Thyroid gland (tissue), 4 donors: ENCODE data around the gene TMEM18.

Experiments used
- POLR2A ChIP-seq, 2 donors: fragments of 450-650 bp; IDR thresholded peaks; one replicate each; pipeline ENCODE4 v1.6.1; 2017; ENCODE audit warnings: antibody characterized with exemption in 2 of 2, mild to moderate bottlenecking in 2 of 2, moderate library complexity in 1 of 2
- TF ChIP-seq, protein P1 (sequence below), 6 experiments: fragments of 200-600 bp in 3 of 6; fragments of 450-650 bp in 3 of 6; sonication (generic) in 3 of 6; IDR thresholded peaks; one replicate each; pipeline ENCODE4 v1.5.1; 2016 to 2019; ENCODE audit warnings: antibody characterized with exemption in 6 of 6, mild to moderate bottlenecking in 2 of 6, inconsistent platforms in 1 of 6, moderate library complexity in 1 of 6

DNA sequence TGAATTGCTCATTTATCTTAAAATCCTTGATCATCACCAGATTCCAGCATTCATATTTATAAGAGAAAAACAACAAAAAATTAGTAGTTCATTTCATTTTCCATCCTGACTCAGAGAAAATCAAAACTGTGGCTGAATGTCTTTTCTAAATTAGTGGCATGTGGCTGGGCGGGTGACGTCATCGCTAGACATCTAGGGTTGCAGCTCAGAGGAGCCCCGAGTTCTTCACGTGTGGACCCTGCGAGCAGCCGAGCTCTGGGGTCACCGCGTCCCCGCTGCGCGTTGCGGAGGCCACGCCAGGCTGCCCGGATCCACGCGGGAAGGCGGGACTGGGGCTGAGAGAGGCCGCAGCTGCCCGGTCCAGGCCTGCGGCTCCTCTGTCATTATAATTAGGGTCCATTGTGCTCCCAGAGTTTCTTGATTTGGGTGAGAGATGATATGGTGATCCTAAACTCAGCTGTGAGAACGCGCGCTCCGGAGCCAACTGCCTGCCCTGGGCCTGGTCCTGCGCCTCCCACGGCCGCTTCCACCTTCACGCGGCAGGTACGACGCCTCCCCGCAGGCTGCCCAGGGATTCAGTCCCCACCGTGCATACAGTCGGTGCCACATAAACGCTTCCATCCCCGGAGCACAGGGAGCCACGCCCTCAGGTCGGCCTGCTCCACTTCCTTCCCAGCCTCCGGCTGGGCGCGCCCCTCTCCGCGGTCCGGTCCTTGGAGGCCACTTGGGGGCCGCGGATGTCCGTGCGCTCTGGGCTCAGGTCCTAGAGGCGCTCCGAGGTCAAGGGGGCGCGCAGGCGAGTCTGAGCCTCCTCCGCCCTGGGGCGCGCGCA lies 56.5 kb downstream of the TMEM18 start:
- TF ChIP-seq, protein P1, sequence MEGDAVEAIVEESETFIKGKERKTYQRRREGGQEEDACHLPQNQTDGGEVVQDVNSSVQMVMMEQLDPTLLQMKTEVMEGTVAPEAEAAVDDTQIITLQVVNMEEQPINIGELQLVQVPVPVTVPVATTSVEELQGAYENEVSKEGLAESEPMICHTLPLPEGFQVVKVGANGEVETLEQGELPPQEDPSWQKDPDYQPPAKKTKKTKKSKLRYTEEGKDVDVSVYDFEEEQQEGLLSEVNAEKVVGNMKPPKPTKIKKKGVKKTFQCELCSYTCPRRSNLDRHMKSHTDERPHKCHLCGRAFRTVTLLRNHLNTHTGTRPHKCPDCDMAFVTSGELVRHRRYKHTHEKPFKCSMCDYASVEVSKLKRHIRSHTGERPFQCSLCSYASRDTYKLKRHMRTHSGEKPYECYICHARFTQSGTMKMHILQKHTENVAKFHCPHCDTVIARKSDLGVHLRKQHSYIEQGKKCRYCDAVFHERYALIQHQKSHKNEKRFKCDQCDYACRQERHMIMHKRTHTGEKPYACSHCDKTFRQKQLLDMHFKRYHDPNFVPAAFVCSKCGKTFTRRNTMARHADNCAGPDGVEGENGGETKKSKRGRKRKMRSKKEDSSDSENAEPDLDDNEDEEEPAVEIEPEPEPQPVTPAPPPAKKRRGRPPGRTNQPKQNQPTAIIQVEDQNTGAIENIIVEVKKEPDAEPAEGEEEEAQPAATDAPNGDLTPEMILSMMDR (IDR thresholded peaks at IDR 0.05): no peak
- TF ChIP-seq POLR2A (IDR thresholded peaks at IDR 0.05): no peak
